22Rv1 (cell line): ENCODE results near the gene TM9SF2.

Experiments used
- CTCF ChIP-seq: fragments of 450-650 bp; IDR thresholded peaks from 2 replicates; pipeline ENCODE4 v1.5.1; 2017; ENCODE audit warnings: mild to moderate bottlenecking
- ZFX ChIP-seq: fragments of 450-650 bp; IDR thresholded peaks from 2 replicates; pipeline ENCODE4 v1.6.1; 2017; ENCODE audit warnings: antibody characterized with exemption, borderline replicate concordance

- TF ChIP-seq CTCF (no peak), ZFX (no peak)
Observed at GRCh38 chr13:99495466-99496183, 5.6 kb upstream of the TM9SF2 start.
